Motor neuron (in vitro differentiated cells): Measurements from ENCODE around the gene IL20RA. TPM values are rescaled to one million over a fixed set of nuclear protein-coding genes. Genes with fewer than 3 reads are reported as not detected.

Experiments
- ATAC-seq, 8 experiments: fragments of 200-7000 bp; cut with Tn5 transposase; replicated peaks in 6 of 8; 2 replicates each; pipeline ENCODE4 v1.8.0; 2021; ENCODE audit warnings: mild to moderate bottlenecking in 8 of 8, moderate library complexity in 8 of 8
- H3K27ac ChIP-seq, 2 donors: fragments of 250-450 bp; sonication (Bioruptor Pico); 2 replicates each; pipeline ENCODE4 v1.9.0; 2021; ENCODE audit warnings: antibody characterized with exemption in 2 of 2, mild to moderate bottlenecking in 2 of 2, moderate library complexity in 1 of 2
- H3K4me1 ChIP-seq, 2 donors: fragments of 250-450 bp; sonication (Bioruptor Pico); replicated peaks in 1 of 2; 2 replicates each; pipeline ENCODE4 v1.6.1; 2021; ENCODE audit warnings: antibody characterized with exemption in 2 of 2, mild to moderate bottlenecking in 2 of 2, moderate library complexity in 1 of 2
- H3K4me3 ChIP-seq, 5 donors: fragments of 250-450 bp; sonication (Bioruptor Pico); 2 replicates each; pipeline ENCODE4 v1.9.0; 2021; ENCODE audit warnings: antibody characterized with exemption in 5 of 5, mild to moderate bottlenecking in 5 of 5, moderate library complexity in 4 of 5
- WGBS, 10 experiments: fragments of 450-650 bp; shearing (Covaris generic); methylation state at CpG; one replicate each; pipeline ENCODE4 v1.0.0; 2022; 5-methylcytosine and 5-hydroxymethylcytosine counted together
- in situ Hi-C, 9 experiments: fragments of 400-800 bp; cut with MboI; loops; one replicate each; pipeline ENCODE4 v1.15.0; 2021; ENCODE audit warnings: low sequenced_read_pairs in 9 of 9, low pct_unique_long_range_greater_than_20kb in 2 of 9; ENCODE audit not compliant: unreplicated experiment in 9 of 9
- total RNA-seq, 8 experiments: library from RNA; unstranded; fragments of 300-600 nt; gene quantifications; 2 replicates each; pipeline versions ENCODE4 v1.2.3 to v1.2.4, GENCODE V29; 2022

Gene IL20RA
- total RNA-seq, 8 experiments from 2014 or later: 0.09 to 3.5 (median 0.17) TPM; not detected in 3

DNA sequence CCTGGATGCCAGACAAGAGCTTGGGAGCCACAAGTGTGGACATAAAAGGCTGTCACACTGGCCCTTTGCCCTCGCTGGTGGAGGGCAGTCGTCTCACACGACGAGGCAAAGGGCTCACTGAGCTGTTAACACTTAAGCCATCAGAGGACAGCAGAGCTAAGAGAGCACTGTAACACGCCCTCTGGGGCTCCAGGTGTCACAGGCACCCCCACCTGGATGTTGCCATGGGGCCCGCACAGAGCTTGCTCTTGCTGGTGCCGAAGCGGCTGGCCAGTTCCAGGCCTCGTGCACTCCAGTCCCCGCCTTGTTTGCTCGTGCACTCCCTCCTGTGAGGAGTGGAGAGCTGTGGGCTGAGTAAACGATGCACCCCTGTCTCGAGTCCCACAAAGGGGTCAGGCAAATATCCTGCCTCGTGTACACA lies 85.3 kb downstream of the IL20RA start:
- in situ Hi-C loops: no loop called here

GRCh38 chr6:136958168-136958567 lies 86.6 kb downstream of the IL20RA start:
- in situ Hi-C loops: no loop called here
- no peak overlapping the region for H3K27ac ChIP-seq

More for the DNA sequence above, 85.3 kb downstream of the IL20RA start:
- WGBS, 10 experiments: 13 to 78% (median 51%) methylated on average over 3 to 10 of the region's 14 CpGs; no CpG with 5 or more reads in 6 of the 10 experiments
- H3K4me3 ChIP-seq: no peak overlapping the region
- no peak overlapping the region for H3K27ac ChIP-seq
- ATAC-seq: peak in 1 of 8 experiments; percentile 54
- peaks cover 5 to 16% of the 10 kb centered on the region in 2 donors for H3K4me1 ChIP-seq

DNA sequence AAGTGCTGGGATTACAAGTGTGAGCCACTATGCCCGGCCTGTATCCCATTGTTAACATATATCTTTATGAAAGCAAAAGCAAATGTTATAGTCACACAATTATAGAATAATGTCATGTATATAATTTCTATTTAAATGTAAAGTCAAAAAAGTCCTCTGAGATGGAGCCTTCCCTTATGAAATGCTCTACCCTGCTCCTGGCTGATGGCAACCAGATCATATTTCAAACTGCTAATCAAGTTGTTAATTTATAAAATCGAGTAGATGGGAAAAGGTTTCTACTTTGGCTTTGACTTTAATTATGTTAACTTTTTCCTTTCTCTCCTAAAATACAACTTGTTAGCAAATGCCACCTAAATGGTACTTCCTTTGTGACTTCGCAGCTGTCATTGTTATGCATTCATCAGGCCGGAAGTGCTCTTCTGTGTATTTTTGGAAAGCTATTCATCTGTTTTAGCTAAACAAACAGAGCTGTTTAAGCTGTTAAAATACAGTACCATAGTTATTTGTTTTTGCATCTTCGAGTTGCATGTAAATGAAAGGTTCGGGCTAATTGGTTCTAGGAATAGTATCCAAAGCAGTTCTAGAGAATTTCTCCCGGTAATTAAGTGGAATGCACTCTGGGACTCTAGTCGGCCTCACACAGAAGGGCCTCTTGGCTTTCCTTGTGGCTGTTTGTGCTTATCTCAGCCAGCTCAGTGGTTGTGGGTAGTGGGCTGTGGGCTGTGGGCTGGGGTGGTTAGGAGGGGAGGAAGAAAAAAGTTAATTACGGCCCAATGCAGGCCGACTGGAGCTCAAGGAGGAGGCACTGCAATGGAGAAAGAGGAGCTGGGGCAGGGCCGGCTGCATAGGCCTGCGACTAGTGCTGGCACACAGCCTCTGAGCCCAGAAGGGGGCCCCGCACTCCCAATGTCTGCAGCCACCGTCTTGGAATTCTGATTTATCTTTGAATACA lies 87.9 kb downstream of the IL20RA start:
- Histone ChIP-seq H3K27ac (no peak overlapping the region), H3K4me1 (peaks cover 0 to 13% of the 10 kb centered on the region in 2 donors), H3K4me3 (no peak overlapping the region)
- in situ Hi-C loops: no loop called here
- WGBS, 10 experiments: 14 to 62% (median 32%) methylated on average over 1 to 11 of the region's 14 CpGs; no CpG with 5 or more reads in 1 of the 10 experiments
- peak in 5 of 8 experiments; percentile 46 to 71 (median 56) for ATAC-seq

More at GRCh38 chr6:136958168-136958567, 86.6 kb downstream of the IL20RA start:
- ATAC-seq: no peak
- WGBS, 10 experiments: 72 to 100% (median 85%) methylated on average over 1 to 4 of the region's 5 CpGs; no CpG with 5 or more reads in 4 of the 10 experiments
- Histone ChIP-seq H3K4me3 (no peak overlapping the region), H3K4me1 (peaks cover under 1 to 16% of the 10 kb centered on the region in 2 donors)

GRCh38 chr6:136955123-136955522 lies 89.6 kb downstream of the IL20RA start:
- in situ Hi-C loops: no loop called here

GRCh38 chr6:136952714-136953260 lies 92.0 kb downstream of the IL20RA start:
- Histone ChIP-seq H3K27ac (no peak overlapping the region), H3K4me1 (peaks cover 0 to 9% of the 10 kb centered on the region in 2 donors), H3K4me3 (no peak overlapping the region)
- WGBS, 10 experiments: 17 to 93% (median 58%) methylated on average over 1 to 6 of the region's 7 CpGs; no CpG with 5 or more reads in 2 of the 10 experiments
- peak in 2 of 8 experiments; percentile 21 to 27 for ATAC-seq
- in situ Hi-C loops: no loop called here

More at GRCh38 chr6:136955123-136955522, 89.6 kb downstream of the IL20RA start:
- 36 to 100% (median 86%) methylated on average over 1 to 3 of the region's 3 CpGs; no CpG with 5 or more reads in 3 of the 10 experiments for WGBS, 10 experiments
- Histone ChIP-seq H3K4me3 (no peak overlapping the region), H3K27ac (no peak overlapping the region), H3K4me1 (peaks cover 0 to 13% of the 10 kb centered on the region in 2 donors)
- ATAC-seq: no peak

- Histone ChIP-seq H3K4me1 (no peaks in the 10 kb centered on the region), H3K4me3 (no peak overlapping the region), H3K27ac (no peak overlapping the region)
- peak in 4 of 8 experiments; percentile 23 to 76 (median 26) for ATAC-seq
- in situ Hi-C loops: no loop called here
- WGBS, 10 experiments: 39 to 100% (median 81%) methylated on average over 1 to 4 of the region's 4 CpGs; no CpG with 5 or more reads in 2 of the 10 experiments
These were observed 94.2 kb downstream of the IL20RA start for GRCh38 chr6:136950436-136951126.

Other genes with a start within 250 kb of the IL20RA start
- 1 to 10 TPM; 5.0 to 5.8 (median 5.5) TPM for gene PEX7, start 222.4 kb downstream of the IL20RA start, total RNA-seq
- gene SLC35D3, start 122.7 kb downstream of the IL20RA start, total RNA-seq: under 1 TPM in 3 of 8 experiments, not detected in 5; 0.17 to 0.67 (median 0.52) TPM
- gene IL22RA2, start 128.7 kb upstream of the IL20RA start, total RNA-seq: under 1 TPM in 3 of 8 experiments, not detected in 5; 0.08 to 0.14 (median 0.14) TPM
- gene IFNGR1, start 174.4 kb upstream of the IL20RA start, total RNA-seq: 10 to 100 TPM; 24.6 to 72.7 (median 26.8) TPM